ENCODE measurements around the gene MYADML2. TPM values are rescaled to one million over a fixed set of nuclear protein-coding genes. Genes with fewer than 3 reads are reported as not detected.
A peak's percentile ranks its signal among the peaks of the same experiment; 100 is the strongest.

MYADML2 gene
- total RNA-seq, 2 donors from 2014 or later, result not detected

DNA sequence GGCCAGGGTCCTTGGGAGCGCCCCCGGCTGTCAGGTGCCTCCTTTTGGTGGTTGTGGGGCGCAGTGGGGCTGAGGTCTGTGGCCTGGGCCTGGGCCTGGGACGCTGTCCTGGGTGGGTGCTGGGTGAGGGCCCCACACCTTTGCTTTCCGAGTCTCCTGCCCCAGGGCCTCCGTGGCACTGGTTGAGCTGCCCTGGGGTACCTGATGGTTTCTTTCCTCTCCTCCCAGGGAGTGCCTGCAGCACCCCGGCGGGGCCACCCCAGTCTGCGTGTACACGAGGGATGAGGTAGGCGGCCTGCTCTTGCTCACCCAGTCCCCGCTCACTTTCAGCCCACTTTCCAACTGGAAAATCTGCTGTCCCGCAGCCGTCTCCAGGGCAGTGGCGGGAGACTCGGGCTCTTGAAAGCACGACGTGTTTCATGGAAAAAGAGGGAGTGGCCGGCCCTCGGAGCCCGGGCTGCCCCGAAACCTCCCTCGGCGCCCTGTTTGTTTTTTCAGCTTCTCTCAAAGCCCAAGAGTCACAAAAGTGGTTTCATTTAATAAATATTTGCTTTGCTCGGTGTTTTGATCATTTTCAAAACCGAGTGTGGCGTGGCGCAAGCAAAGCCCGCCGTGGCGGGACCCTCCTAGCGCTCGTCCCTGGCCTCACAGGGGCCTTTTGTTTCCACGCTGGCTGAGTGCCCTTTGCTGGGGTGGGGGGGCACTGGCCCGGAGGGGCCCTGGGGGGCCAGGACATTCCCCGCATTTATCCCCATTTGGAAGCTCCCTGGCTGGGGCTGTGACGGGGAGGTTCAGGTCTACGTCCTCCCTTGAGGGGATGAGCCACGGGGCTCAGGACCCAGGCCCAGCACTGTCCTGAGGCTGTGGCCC lies 47.8 kb upstream of the MYADML2 start:
- H3K27ac ChIP-seq (ENCODE audit: low read depth, low read length), result peak overlapping the region; percentile 53
- TF ChIP-seq, protein P1, sequence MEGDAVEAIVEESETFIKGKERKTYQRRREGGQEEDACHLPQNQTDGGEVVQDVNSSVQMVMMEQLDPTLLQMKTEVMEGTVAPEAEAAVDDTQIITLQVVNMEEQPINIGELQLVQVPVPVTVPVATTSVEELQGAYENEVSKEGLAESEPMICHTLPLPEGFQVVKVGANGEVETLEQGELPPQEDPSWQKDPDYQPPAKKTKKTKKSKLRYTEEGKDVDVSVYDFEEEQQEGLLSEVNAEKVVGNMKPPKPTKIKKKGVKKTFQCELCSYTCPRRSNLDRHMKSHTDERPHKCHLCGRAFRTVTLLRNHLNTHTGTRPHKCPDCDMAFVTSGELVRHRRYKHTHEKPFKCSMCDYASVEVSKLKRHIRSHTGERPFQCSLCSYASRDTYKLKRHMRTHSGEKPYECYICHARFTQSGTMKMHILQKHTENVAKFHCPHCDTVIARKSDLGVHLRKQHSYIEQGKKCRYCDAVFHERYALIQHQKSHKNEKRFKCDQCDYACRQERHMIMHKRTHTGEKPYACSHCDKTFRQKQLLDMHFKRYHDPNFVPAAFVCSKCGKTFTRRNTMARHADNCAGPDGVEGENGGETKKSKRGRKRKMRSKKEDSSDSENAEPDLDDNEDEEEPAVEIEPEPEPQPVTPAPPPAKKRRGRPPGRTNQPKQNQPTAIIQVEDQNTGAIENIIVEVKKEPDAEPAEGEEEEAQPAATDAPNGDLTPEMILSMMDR (conservative IDR thresholded peaks at IDR 0.05), result no peak
- DNase-seq, result no peak

DNA sequence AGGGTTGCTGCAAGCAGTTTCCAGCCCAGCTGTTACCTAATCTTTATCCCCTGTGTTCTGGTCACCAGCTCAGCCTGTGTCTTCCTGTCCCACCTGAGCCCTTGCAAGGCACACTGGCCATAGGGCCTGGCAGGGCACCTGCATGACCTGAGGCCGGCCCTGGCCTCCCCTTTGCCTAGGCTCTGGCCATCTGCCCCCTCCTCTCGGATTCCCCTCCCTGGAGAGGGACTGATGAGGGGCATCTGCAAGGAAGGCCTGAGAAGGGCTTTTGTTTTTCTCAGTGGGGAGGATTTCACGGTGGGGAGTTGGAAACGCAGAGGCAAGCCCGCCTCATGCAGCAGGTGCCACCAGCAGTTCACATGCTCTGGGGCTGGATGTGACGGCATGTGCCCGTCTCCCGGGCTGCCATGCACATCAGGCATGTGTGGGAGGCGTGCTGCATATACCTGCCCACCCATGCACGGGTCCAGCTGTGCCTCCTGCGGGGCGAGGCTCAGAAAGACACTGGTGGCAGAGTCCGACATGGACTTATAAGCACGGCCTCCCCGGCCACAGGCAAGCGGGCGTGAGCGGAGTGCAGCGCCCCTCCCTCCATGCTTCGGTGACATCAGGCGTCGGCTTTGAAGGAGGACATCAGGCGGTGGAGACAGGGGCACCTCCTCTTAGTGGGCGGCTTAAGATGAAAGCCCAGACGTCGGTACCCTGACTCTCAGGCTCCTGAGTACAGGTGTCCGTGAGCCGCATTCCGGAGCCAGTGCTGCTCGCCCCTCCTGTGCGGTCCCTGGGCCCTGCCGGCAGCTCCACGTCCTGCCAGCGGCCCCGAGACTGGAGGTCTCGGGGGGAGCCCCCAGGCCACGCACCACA lies 46.9 kb upstream of the MYADML2 start:
- peaks cover 23% of the 10 kb centered on the region for H3K36me3 Mint-ChIP-seq (ENCODE audit: low read depth)

More for the DNA sequence above, 47.8 kb upstream of the MYADML2 start:
- H3K36me3 Mint-ChIP-seq (ENCODE audit: low read depth), result peaks cover 17% of the 10 kb centered on the region
- H3K4me1 Mint-ChIP-seq, result no peaks in the 10 kb centered on the region
- no peak overlapping the region for H3K27ac Mint-ChIP-seq
- no peaks in the 10 kb centered on the region for H3K27me3 Mint-ChIP-seq (ENCODE audit: insufficient read depth)
- Histone ChIP-seq H3K4me3 (ENCODE audit: low read length) (no peak overlapping the region), H3K9me3 (ENCODE audit: control insufficient read depth, low read length) (no peaks in the 10 kb centered on the region), H3K4me1 (ENCODE audit: control insufficient read depth, insufficient read depth, low read length) (no peaks in the 10 kb centered on the region), H3K27me3 (ENCODE audit: control insufficient read depth, insufficient read depth, low read length, poor library complexity, severe bottlenecking) (no peaks in the 10 kb centered on the region), H3K9ac (ENCODE audit: extremely low read depth, low read length, poor library complexity, severe bottlenecking) (no peak overlapping the region), H3K36me3 (ENCODE audit: control insufficient read depth, insufficient read depth, low read length) (no peaks in the 10 kb centered on the region)
- H3K4me3 Mint-ChIP-seq, result no peak overlapping the region
- H3K9me3 Mint-ChIP-seq, result no peaks in the 10 kb centered on the region
- WGBS, 2 experiments (ENCODE audit: insufficient coverage in 1 of 2, insufficient read length in 1 of 2), result 94% methylated on average over 20 to 39 of the region's 39 CpGs

More for the DNA sequence above, 46.9 kb upstream of the MYADML2 start:
- Histone ChIP-seq H3K9me3 (ENCODE audit: control insufficient read depth, low read length) (no peaks in the 10 kb centered on the region), H3K27ac (ENCODE audit: low read depth, low read length) (peak overlapping the region; percentile 53), H3K27me3 (ENCODE audit: control insufficient read depth, insufficient read depth, low read length, poor library complexity, severe bottlenecking) (no peaks in the 10 kb centered on the region), H3K9ac (ENCODE audit: extremely low read depth, low read length, poor library complexity, severe bottlenecking) (no peak overlapping the region), H3K4me3 (ENCODE audit: low read length) (no peak overlapping the region), H3K36me3 (ENCODE audit: control insufficient read depth, insufficient read depth, low read length) (no peaks in the 10 kb centered on the region), H3K4me1 (ENCODE audit: control insufficient read depth, insufficient read depth, low read length) (no peaks in the 10 kb centered on the region)
- Mint-ChIP-seq H3K4me3 (no peak overlapping the region), H3K27me3 (ENCODE audit: insufficient read depth) (no peaks in the 10 kb centered on the region), H3K27ac (peak overlapping the region; percentile 58), H3K4me1 (no peaks in the 10 kb centered on the region), H3K9me3 (no peaks in the 10 kb centered on the region)
- no peak for DNase-seq
- TF ChIP-seq, protein P1 (conservative IDR thresholded peaks at IDR 0.05), result no peak
- 91 to 93% methylated on average over 24 to 37 of the region's 37 CpGs for WGBS, 2 experiments (ENCODE audit: insufficient coverage in 1 of 2, insufficient read length in 1 of 2)
